SH-SY5Y (cell line): ENCODE measurements around the gene PDE6D.

Experiments
- GATA2 ChIP-seq: IDR thresholded peaks from 2 replicates; pipeline ENCODE4 v1.6.1; 2011; ENCODE audit warnings: mild to moderate bottlenecking, low read depth, low read length
- GATA3 ChIP-seq: IDR thresholded peaks from 2 replicates; pipeline ENCODE4 v1.6.1; 2011; ENCODE audit warnings: low read depth, mild to moderate bottlenecking, low read length, moderate library complexity

The PDE6D gene

DNA sequence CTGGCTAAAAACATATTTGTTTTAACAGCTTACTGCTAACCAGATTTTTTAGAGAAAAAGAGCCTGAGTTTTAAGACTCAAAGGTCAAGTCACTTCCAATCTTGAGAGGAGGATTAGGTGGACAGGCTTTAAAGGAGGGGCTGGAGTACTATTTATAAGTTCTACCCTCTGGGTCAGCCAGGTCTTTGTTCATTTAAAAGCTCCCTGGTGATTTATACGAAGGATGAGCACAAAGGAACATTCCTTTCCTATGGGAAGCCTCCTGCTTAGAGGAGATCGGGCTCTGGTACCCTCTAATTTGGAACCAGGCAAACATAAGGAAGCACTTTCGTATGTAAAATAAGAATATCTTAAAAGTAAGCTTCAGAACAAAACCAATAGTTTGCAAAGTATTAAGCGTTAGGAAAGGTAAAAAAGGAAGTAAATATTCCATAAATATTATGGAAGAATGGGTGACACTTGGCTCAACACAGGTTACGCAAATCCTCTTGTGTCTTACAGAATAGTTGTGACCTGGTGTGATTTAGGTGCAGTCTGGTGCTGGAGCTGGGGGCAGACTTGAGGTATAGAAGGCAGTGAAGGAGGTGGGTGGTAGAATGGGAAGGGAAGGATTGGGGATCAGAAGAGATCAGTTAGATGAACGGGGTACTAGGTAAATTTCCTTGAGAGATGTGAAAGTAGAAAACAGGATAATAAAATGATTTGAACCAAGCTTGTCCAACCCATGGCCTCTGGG, 35.6 kb downstream of the PDE6D start:
- TF ChIP-seq GATA3 (no peak), GATA2 (no peak)

DNA sequence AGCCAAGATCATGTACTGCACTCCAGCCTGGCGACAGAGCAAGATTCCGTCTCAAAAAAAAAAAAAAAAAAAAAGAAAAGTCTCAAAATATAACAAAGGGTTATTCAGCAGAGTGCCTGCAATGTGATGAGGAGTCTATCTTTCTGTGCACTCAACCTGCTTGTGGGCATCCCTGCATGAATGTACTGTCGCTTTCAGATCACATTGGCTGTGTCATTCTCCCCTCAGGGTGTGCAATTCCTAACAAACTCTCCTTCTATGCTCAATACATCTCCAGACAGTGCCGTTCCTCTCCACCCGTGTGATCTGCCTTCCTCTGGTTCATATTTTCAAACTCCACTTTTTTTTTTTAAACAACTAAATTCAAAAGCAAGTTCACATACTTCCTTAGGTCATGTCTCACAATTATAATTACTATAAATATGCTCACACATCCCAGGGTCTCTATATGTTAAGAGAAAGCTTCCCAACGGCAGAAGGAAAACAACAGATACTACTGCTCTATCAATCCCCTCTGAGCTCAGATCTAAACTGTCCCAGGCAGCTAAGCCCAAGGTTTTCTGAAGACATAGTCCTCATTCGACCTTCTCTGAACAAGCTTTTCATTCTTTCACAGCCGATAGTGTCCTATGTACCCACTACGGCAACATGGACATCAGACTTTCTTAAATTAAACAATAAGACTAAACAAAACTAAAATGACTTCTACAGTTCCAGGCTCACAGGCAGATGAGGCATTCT, 37.5 kb downstream of the PDE6D start:
- no peak for TF ChIP-seq GATA3
- no peak for TF ChIP-seq GATA2

DNA sequence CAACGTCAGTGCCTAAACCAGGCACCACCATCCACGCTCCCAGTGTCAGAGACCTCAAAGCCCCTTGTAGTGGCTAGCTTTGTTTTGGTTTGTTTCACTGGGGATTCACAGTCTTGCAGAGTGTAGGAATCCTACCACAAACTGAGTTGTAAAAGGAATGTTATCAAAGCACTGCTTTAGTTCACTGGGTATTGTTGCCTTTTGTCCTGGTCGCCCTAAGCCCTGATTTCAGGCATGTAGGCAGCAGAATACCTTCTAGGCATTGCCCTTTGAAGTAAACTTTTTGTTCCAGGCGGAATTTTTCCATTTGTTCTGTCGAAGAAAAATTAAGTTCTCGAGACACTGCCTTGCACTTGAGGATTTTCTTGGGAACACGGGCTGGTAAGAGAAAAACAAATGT, 43.3 kb downstream of the PDE6D start:
- no peak for TF ChIP-seq GATA2
- TF ChIP-seq GATA3: no peak

DNA sequence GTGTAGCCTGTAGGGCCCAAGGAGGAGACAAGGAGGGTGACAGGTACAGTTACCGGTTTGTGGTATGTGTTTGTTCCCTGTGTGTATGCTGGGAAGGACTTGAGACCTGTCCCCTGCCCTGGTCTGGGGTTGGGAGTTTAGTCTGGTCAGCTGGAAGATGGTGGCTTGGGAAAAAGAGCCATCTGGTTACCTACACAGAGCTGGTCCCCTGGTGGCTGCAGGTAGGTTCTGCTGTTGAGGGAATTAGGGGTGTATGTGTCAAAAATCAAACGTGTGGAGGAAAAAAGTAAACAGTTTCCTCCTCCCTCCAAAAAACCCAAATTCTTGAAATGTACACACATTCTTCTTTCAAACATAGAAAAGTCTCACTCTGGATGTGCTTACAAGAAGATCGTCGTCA, 48.5 kb downstream of the PDE6D start:
- TF ChIP-seq GATA3 (no peak), GATA2 (no peak)

- no peak for TF ChIP-seq GATA2
- TF ChIP-seq GATA3: no peak
Observed at GRCh38 chr2:231727621-231728020, 53.5 kb downstream of the PDE6D start.

DNA sequence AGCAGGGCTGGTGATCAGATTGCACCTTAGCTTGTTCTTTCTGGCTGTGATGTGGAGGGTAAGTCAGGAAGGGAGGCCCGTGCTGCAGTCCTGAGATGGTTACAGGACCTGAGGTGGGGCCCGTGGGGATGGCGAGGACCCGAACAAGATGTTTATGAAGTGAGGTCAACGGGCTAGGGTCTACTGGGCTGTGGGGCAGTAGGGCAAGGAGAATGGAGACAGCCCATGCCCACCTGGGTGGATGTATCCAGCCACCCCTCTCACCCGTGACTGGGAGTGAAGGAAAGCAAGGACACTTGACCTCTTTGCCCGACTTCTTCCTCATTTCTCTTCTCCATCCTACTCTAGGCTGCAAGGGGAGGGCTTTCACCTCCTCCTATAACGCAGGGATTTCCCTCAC, 54.8 kb downstream of the PDE6D start:
- TF ChIP-seq GATA2 (no peak), GATA3 (no peak)

GRCh38 chr2:231725476-231725875, 55.6 kb downstream of the PDE6D start:
- no peak for TF ChIP-seq GATA2
- no peak for TF ChIP-seq GATA3

- TF ChIP-seq GATA2 (no peak), GATA3 (no peak)
Observed at GRCh38 chr2:231722721-231723307, 58.3 kb downstream of the PDE6D start.

DNA sequence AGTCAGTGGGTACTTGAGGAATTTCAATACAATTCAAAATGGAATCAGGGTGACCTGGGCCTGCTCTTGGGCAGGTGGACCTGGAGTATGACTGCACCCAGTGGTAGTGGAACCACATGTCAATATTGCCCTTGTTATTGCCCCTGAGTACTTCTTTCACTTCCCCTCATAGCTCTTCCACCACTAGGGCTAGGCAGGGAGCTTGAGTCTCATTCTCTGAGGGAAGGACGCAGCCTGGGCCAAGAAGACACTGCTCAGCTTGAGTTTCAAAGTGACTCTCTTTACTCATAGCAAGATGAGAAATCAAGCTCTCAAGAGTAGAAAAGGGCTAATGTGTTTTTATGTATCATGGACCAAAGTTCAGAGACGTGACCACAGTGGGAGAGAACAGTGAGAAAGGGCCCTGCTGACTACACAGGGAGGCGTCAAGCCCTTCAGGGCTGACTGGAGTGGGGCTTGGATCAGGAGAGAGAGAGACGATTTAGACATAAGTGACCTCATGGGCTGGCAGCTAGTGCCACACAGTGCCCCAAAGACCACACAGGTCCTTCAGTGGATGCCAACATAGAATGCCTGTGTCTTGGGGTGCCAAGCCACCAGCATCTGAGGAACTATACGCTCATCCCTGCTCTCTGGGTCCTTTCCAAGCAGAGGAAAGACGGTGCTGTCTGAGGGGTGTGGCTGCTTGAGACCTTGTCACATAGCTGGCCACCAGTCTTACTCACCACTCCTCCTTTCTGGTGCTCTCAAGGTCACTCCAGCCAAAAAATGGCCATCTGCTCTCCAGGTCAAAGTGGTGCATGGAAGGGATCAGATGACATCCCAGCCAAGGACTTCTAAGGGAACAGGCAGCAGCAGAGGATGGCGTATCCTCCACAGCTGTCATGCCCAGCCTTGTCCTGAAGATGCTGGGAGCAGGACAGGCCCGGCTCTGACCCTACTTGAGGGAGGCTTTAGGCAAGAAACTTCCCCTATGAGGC, 59.8 kb downstream of the PDE6D start:
- TF ChIP-seq GATA2 (no peak), GATA3 (no peak)

DNA sequence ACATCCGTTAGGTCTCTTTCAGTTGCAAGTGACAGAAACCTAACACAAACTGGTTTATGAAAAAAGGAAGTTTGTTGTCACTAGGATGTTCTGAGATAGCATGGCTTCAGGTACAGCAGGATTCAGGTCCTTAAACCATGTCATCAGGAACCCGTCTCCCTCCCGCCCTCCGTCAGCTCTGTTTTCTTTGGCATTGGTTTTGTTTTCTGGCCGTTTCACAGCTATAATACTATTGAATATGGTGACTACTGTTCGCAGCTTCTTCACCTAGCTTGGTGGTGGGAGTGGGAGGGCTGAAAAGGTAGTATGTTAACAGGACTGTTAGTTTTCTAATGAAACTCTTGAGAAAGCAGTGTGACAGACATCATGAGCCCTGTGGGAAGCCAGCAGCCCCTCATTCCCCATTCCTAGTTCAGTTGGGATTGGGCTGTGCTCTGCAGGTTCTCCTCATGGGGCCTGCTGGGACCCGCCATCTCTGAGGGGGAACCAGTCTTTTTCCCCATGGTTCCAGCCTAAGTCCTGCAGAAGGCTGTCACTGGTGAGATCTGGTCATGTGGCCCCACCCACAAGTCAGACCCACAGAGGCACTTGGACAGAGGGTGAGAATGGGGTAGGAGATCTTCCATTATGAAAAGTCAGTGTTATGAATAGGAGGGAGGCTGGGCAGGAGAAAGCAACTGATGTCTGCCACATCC, 60.6 kb downstream of the PDE6D start:
- TF ChIP-seq GATA2: no peak
- TF ChIP-seq GATA3: no peak

- no peak for TF ChIP-seq GATA3
- TF ChIP-seq GATA2: no peak
Observed at GRCh38 chr2:231718799-231719198, 62.3 kb downstream of the PDE6D start.

GRCh38 chr2:231717281-231718171, 63.6 kb downstream of the PDE6D start:
- TF ChIP-seq GATA3: no peak
- TF ChIP-seq GATA2: no peak
